ENCODE results near the gene MED15.
"Not testable (repeated sequence)": the region's sequence is repeated elsewhere in the genome, so short reads cannot be mapped to it uniquely, and the experiment has no call there.

The MED15 gene

GRCh38 chr22:20471126-20471833 is 36.1 kb upstream of the MED15 start:
- CTCF ChIA-PET = interaction anchor here (1.3 to 1.5 kb wide), 2 partner anchors 8 to 14 kb away, joined by 5 read pairs; no protein-coding TSS in a partner anchor
- POLR2A ChIA-PET = no interaction called here
- no peak for DNase-seq (ENCODE audit: extremely low spot score)
- no peak for TF ChIP-seq CTCF (IDR thresholded peaks at IDR 0.05; ENCODE audit: control extremely low read depth, extremely low read depth, low read depth, missing control alignments)

- CTCF ChIA-PET = interaction anchor here (1.8 kb wide), 1 partner anchor 12 kb away, joined by 3 read pairs; no protein-coding TSS in a partner anchor
- no peak for DNase-seq (ENCODE audit: extremely low spot score)
- POLR2A ChIA-PET = no interaction called here
- TF ChIP-seq CTCF (IDR thresholded peaks at IDR 0.05; ENCODE audit: control extremely low read depth, extremely low read depth, low read depth, missing control alignments) = no peak
Measured at GRCh38 chr22:20472629-20473442, 34.6 kb upstream of the MED15 start.

DNA sequence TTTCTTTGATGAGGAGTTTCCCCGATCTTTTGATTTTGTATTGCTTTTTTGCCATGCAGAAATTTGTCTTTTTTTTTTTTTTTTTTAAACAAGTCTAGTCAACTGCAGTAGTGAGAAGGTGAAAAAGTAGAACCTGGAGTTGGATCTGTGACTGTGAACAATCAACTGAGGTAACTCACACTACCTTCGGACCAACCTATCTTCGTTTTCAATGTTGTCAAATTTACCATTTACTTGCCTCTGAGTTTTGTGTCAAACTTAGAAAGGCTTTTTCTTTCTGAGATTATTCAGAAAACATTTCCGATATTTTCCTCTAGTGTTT is 32.3 kb upstream of the MED15 start:
- TF ChIP-seq CTCF (IDR thresholded peaks at IDR 0.05; ENCODE audit: control extremely low read depth, extremely low read depth, low read depth, missing control alignments) = no peak
- no peak for DNase-seq (ENCODE audit: extremely low spot score)
- CTCF ChIA-PET = no interaction called here
- POLR2A ChIA-PET = no interaction called here

GRCh38 chr22:20475569-20475968 is 31.8 kb upstream of the MED15 start:
- DNase-seq (ENCODE audit: extremely low spot score); POLR2A ChIA-PET; CTCF ChIA-PET: not testable (repeated sequence)

- DNase-seq (ENCODE audit: extremely low spot score); CTCF ChIA-PET; POLR2A ChIA-PET: not testable (repeated sequence)
Measured at GRCh38 chr22:20478059-20478458, 29.4 kb upstream of the MED15 start.

DNA sequence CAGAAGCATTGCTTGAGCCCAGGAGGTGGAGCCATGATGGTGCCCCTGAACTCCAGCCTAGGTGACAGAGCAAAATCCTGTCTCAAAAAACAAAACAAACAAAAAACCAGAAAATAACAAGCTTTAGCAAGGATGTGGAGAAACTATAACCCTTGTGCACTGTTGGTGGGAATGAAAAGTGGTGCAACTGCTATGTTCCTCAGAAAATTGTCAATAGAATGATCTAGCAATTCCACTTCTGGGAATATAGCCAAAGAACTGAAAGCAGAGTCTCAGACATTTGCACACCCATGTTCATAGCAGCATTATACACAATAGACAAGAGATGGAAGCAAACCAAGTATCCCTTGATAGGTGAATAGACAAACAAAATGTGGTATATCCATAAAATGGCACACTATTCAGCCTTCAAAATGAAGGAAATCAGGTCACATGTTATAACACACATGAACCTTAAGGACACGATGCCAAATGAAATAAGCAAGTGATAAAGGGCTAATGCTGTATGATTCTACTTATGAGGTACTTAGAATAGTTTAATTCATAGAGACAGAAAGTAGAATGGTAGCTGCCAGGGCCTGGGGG is 27.7 kb upstream of the MED15 start:
- no peak for DNase-seq (ENCODE audit: extremely low spot score)
- CTCF ChIA-PET = interaction anchor here (0.8 kb wide), 1 partner anchor 23 kb away, joined by 3 read pairs; no protein-coding TSS in a partner anchor

DNA sequence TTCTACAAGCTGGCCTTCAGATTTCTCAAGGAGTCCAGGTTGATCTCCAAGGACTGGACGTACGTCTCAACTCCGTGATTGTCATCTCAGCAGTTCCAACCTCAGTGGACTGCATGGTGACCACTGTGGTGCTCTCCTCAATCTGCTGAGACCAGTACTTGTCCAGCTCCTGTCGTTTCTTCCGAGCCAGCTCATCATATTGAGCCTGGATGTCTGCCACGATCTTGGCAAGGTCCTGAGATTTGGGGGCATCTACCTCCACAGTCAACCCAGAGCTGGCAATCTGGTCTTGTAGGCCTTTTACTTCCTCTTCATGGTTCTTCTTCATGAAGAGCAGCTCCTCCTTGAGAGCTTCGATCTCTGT is 24.3 kb upstream of the MED15 start:
- CTCF ChIA-PET = interaction anchor here (0.9 to 2.1 kb wide), 5 partner anchors 9 to 65 kb away, joined by 3 to 7 read pairs (median 4); no protein-coding TSS in a partner anchor
- DNase-seq (ENCODE audit: extremely low spot score); POLR2A ChIA-PET: not testable (repeated sequence)

More for the DNA sequence above, 27.7 kb upstream of the MED15 start:
- no peak for TF ChIP-seq CTCF (IDR thresholded peaks at IDR 0.05; ENCODE audit: control extremely low read depth, extremely low read depth, low read depth, missing control alignments)
- POLR2A ChIA-PET = no interaction called here

- no peak for TF ChIP-seq CTCF (IDR thresholded peaks at IDR 0.05; ENCODE audit: control extremely low read depth, extremely low read depth, low read depth, missing control alignments)
- CTCF ChIA-PET = interaction anchor here (0.9 to 2.1 kb wide), 5 partner anchors 10 to 65 kb away, joined by 4 to 7 read pairs (median 4); no protein-coding TSS in a partner anchor
- no peak for DNase-seq (ENCODE audit: extremely low spot score)
- POLR2A ChIA-PET = no interaction called here
Measured at GRCh38 chr22:20483771-20484170, 23.6 kb upstream of the MED15 start.

Data from GM10248 (cell line).